HepG2 (cell line): Measurements from ENCODE around the gene MAPK14. TPM values are rescaled to one million over a fixed set of nuclear protein-coding genes. Genes with fewer than 3 reads are reported as not detected.

ENCODE experiments used
- CSRNP2 ChIP-seq: sonication (generic); formaldehyde crosslinking; conservative IDR thresholded peaks from 2 replicates; pipeline ENCODE4 v1.8.0; 2022; ENCODE audit warnings: low read depth, missing genetic modification reagents
- DMAP1 ChIP-seq: IDR thresholded peaks from 2 replicates; pipeline ENCODE4 v1.6.1; 2016
- E2F5 ChIP-seq: sonication (generic); formaldehyde crosslinking; conservative IDR thresholded peaks from 2 replicates; pipeline ENCODE4 v1.4.0; 2020; ENCODE audit warnings: missing genetic modification reagents
- GFI1 ChIP-seq: sonication (generic); formaldehyde crosslinking; IDR thresholded peaks from 2 replicates; pipeline ENCODE4 v1.5.0; 2020; ENCODE audit warnings: missing genetic modification reagents, mild to moderate bottlenecking, borderline replicate concordance
- GZF1 ChIP-seq: sonication (generic); formaldehyde crosslinking; IDR thresholded peaks from 2 replicates; pipeline ENCODE4 v1.5.1; 2020; ENCODE audit warnings: mild to moderate bottlenecking, missing genetic modification reagents
- HIVEP1 ChIP-seq: sonication (generic); formaldehyde crosslinking; IDR thresholded peaks from 2 replicates; pipeline ENCODE4 v1.4.0; 2020; ENCODE audit warnings: mild to moderate bottlenecking, missing genetic modification reagents
- IRF9 ChIP-seq: sonication (generic); formaldehyde crosslinking; IDR thresholded peaks from 2 replicates; pipeline ENCODE4 v1.8.0; 2022; ENCODE audit warnings: missing genetic modification reagents, mild to moderate bottlenecking, borderline replicate concordance
- NCOA2 ChIP-seq: sonication (generic); formaldehyde crosslinking; IDR thresholded peaks from 2 replicates; pipeline ENCODE4 v1.8.0; 2022; ENCODE audit warnings: inconsistent platforms
- PAX8 ChIP-seq: sonication (generic); formaldehyde crosslinking; IDR thresholded peaks from 2 replicates; pipeline ENCODE4 v1.8.0; 2022; ENCODE audit warnings: mild to moderate bottlenecking, missing genetic modification reagents, borderline replicate concordance
- TIGD3 ChIP-seq: sonication (generic); formaldehyde crosslinking; IDR thresholded peaks from 2 replicates; pipeline ENCODE4 v1.5.1; 2020; ENCODE audit warnings: mild to moderate bottlenecking, missing genetic modification reagents, borderline replicate concordance
- ZBTB49 ChIP-seq: sonication (generic); formaldehyde crosslinking; IDR thresholded peaks from 2 replicates; pipeline ENCODE4 v1.4.0; 2020; ENCODE audit warnings: missing genetic modification reagents, borderline replicate concordance
- ZNF572 ChIP-seq: sonication (generic); formaldehyde crosslinking; IDR thresholded peaks from 2 replicates; pipeline ENCODE4 v1.5.1; 2020; ENCODE audit warnings: mild to moderate bottlenecking, missing genetic modification reagents
- ZNF746 ChIP-seq: sonication (generic); formaldehyde crosslinking; IDR thresholded peaks from 2 replicates; pipeline ENCODE4 v1.8.0; 2022; ENCODE audit warnings: mild to moderate bottlenecking, missing genetic modification reagents
- ZNF879 ChIP-seq: sonication (generic); formaldehyde crosslinking; IDR thresholded peaks from 2 replicates; pipeline ENCODE4 v1.8.1; 2023; ENCODE audit warnings: missing genetic modification reagents
- polyA plus RNA-seq, 8 experiments: library from polyadenylated mRNA; depleted of rRNA in 3 of 8; stranded (reverse) in 7 of 8; unstranded in 1 of 8; fragments of >200 nt; fragmentation: Illumina TruSeq in 4 of 8; extraction: Trizol in 4 of 8; gene quantifications; 2 replicates each; pipeline versions ENCODE4 v1.2.1 to v1.2.3, GENCODE V29; 2011 to 2016; ENCODE audit warnings: low read depth in 4 of 8, missing spikeins in 1 of 8, mixed read lengths in 1 of 8; ENCODE audit not compliant: insufficient read depth in 1 of 8
- total RNA-seq, 5 experiments: library from RNA; depleted of rRNA; stranded (reverse); fragments of >200 nt; fragmentation: Illumina TruSeq; extraction: Trizol; gene quantifications; 2 replicates each; pipeline ENCODE4 v1.2.3, GENCODE V29; 2016; ENCODE audit warnings: low read depth in 1 of 5
- TF ChIP-seq, protein P1 (sequence below): sonication (generic); formaldehyde crosslinking; conservative IDR thresholded peaks from 2 replicates; pipeline ENCODE4 v1.4.0; 2020; ENCODE audit warnings: missing genetic modification reagents
- TF ChIP-seq, protein P2 (sequence below), 2 experiments: sonication (generic) in 1 of 2; formaldehyde crosslinking in 1 of 2; IDR thresholded peaks; 2 replicates each; pipeline versions ENCODE4 v1.4.0 to v1.6.1; 2018 to 2020; ENCODE audit warnings: missing genetic modification reagents in 2 of 2, borderline replicate concordance in 1 of 2, low read depth in 1 of 2, mild to moderate bottlenecking in 1 of 2, missing biosample characterization in 1 of 2

MAPK14 gene
- total and polyA plus RNA-seq, 2 of the 13 experiments (the other 11 are each of a cell fraction or from before 2014, with no cell fraction given), result 66.3 to 67.3 TPM

GRCh38 chr6:36127462-36128016, 99.9 kb downstream of the MAPK14 start (continued):
- TF ChIP-seq ZBTB49 (CRISPR knock-in tag), result no peak
- no peak; the same call in 1 of the 2 replicates for TF ChIP-seq ZNF572 (CRISPR knock-in tag)
- 0 out of 2 replicates have a peak, but pooled peaks have one; percentile 30 for TF ChIP-seq DMAP1 (CRISPR knock-in tag)
- TF ChIP-seq GFI1 (CRISPR knock-in tag), result peak; percentile 48; the same call in 1 of the 2 replicates
- 0 out of 2 replicates have a peak, but pooled peaks have one; percentile 58 for TF ChIP-seq ZNF746
- TF ChIP-seq, protein P1, sequence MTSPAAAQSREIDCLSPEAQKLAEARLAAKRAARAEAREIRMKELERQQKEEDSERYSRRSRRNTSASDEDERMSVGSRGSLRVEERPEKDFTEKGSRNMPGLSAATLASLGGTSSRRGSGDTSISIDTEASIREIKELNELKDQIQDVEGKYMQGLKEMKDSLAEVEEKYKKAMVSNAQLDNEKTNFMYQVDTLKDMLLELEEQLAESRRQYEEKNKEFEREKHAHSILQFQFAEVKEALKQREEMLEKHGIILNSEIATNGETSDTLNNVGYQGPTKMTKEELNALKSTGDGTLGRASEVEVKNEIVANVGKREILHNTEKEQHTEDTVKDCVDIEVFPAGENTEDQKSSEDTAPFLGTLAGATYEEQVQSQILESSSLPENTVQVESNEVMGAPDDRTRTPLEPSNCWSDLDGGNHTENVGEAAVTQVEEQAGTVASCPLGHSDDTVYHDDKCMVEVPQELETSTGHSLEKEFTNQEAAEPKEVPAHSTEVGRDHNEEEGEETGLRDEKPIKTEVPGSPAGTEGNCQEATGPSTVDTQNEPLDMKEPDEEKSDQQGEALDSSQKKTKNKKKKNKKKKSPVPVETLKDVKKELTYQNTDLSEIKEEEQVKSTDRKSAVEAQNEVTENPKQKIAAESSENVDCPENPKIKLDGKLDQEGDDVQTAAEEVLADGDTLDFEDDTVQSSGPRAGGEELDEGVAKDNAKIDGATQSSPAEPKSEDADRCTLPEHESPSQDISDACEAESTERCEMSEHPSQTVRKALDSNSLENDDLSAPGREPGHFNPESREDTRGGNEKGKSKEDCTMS (CRISPR knock-in tag), result no peak
- no peak for TF ChIP-seq GZF1 (CRISPR knock-in tag)
- no peak for TF ChIP-seq PAX8
- TF ChIP-seq TIGD3 (CRISPR knock-in tag), result no peak
- TF ChIP-seq HIVEP1 (CRISPR knock-in tag), result peak; percentile 48; the same call in 1 of the 2 replicates
- no peak for TF ChIP-seq CSRNP2
- TF ChIP-seq, protein P2, sequence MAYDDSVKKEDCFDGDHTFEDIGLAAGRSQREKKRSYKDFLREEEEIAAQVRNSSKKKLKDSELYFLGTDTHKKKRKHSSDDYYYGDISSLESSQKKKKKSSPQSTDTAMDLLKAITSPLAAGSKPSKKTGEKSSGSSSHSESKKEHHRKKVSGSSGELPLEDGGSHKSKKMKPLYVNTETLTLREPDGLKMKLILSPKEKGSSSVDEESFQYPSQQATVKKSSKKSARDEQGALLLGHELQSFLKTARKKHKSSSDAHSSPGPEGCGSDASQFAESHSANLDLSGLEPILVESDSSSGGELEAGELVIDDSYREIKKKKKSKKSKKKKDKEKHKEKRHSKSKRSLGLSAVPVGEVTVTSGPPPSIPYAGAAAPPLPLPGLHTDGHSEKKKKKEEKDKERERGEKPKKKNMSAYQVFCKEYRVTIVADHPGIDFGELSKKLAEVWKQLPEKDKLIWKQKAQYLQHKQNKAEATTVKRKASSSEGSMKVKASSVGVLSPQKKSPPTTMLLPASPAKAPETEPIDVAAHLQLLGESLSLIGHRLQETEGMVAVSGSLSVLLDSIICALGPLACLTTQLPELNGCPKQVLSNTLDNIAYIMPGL (CRISPR knock-in tag; IDR thresholded peaks at IDR 0.05; ENCODE audit: borderline replicate concordance in 1 of 2, low read depth in 1 of 2), result 0 out of 4 replicates have a peak, but pooled peaks of 1 of the 2 experiments have one; percentile 61
- no peak for TF ChIP-seq ZNF879 (CRISPR knock-in tag)
- no peak for TF ChIP-seq E2F5 (CRISPR knock-in tag)
- TF ChIP-seq IRF9, result no peak
- no peak; the same call in none of the 2 replicates for TF ChIP-seq NCOA2 (CRISPR knock-in tag)
